GM23338 (cell line): Measurements from ENCODE around the gene FOCAD. TPM values are rescaled to one million over a fixed set of nuclear protein-coding genes. Genes with fewer than 3 reads are reported as not detected.

Experiments used
- ATAC-seq: fragments of 200-7000 bp; cut with Tn5 transposase; 3 replicates; pipeline ENCODE4 v1.9.1; 2020
- DNase-seq: peaks from one replicate; pipeline ENCODE4 v3.0.0-alpha.2; 2015; ENCODE audit warnings: low spot score
- H2AFZ ChIP-seq: fragments of 200-600 bp; sonication (generic); 2 replicates; pipeline ENCODE4 v1.8.0; 2016; ENCODE audit warnings: antibody characterized with exemption, mild to moderate bottlenecking, moderate library complexity
- H3F3A ChIP-seq: fragments of 200-600 bp; sonication (generic); replicated peaks from 2 replicates; pipeline ENCODE4 v1.8.0; 2017; ENCODE audit warnings: antibody characterized with exemption, mixed run types, low read depth
- H3K27ac ChIP-seq: fragments of 200-600 bp; sonication (generic); 2 replicates; pipeline ENCODE4 v1.6.1; 2016; ENCODE audit warnings: low read depth
- H3K27me3 ChIP-seq: fragments of 200-600 bp; sonication (generic); 2 replicates; pipeline ENCODE4 v1.8.0; 2016; ENCODE audit warnings: mild to moderate bottlenecking, mixed run types, moderate library complexity; ENCODE audit not compliant: insufficient read depth
- H3K36me3 ChIP-seq: fragments of 200-600 bp; sonication (generic); 2 replicates; pipeline ENCODE4 v1.8.0; 2016; ENCODE audit warnings: mild to moderate bottlenecking; ENCODE audit not compliant: insufficient read depth
- H3K4me1 ChIP-seq: fragments of 200-600 bp; sonication (generic); 2 replicates; pipeline ENCODE4 v1.8.0; 2016; ENCODE audit warnings: mild to moderate bottlenecking, moderate library complexity; ENCODE audit not compliant: insufficient read depth
- H3K4me2 ChIP-seq: fragments of 200-600 bp; sonication (generic); 2 replicates; pipeline ENCODE4 v1.7.1; 2017; ENCODE audit warnings: mixed run types
- H3K4me3 ChIP-seq: fragments of 200-600 bp; sonication (generic); 2 replicates; pipeline ENCODE4 v1.6.1; 2016; ENCODE audit warnings: mixed run types
- H3K79me2 ChIP-seq: fragments of 200-600 bp; sonication (generic); replicated peaks from 2 replicates; pipeline ENCODE4 v1.8.0; 2017; ENCODE audit warnings: mild to moderate bottlenecking; ENCODE audit not compliant: insufficient read depth
- H3K9me2 ChIP-seq: fragments of 200-600 bp; sonication (generic); 2 replicates; pipeline ENCODE4 v1.8.0; 2017; ENCODE audit not compliant: insufficient read depth
- H4K20me1 ChIP-seq: fragments of 200-600 bp; sonication (generic); replicated peaks from 2 replicates; pipeline ENCODE4 v1.8.0; 2017; ENCODE audit warnings: mild to moderate bottlenecking; ENCODE audit not compliant: insufficient read depth
- H3K27ac Mint-ChIP-seq: 2 replicates; pipeline ENCODE4 v1.8.0; 2020; ENCODE audit warnings: inconsistent platforms, mild to moderate bottlenecking, moderate library complexity, mixed read lengths
- H3K27me3 Mint-ChIP-seq: 3 replicates; pipeline ENCODE4 v1.8.0; 2022; ENCODE audit warnings: low read depth, mild to moderate bottlenecking, moderate library complexity, mixed read lengths, inconsistent platforms; ENCODE audit not compliant: insufficient read depth, poor library complexity
- H3K36me3 Mint-ChIP-seq: 3 replicates; pipeline ENCODE4 v1.8.0; 2021; ENCODE audit warnings: low read depth, mild to moderate bottlenecking, inconsistent platforms, moderate library complexity, mixed read lengths
- H3K4me1 Mint-ChIP-seq: 3 replicates; pipeline ENCODE4 v1.8.0; 2020; ENCODE audit warnings: mild to moderate bottlenecking, inconsistent platforms, mixed read lengths
- H3K4me3 Mint-ChIP-seq: 3 replicates; pipeline ENCODE4 v1.8.0; 2021; ENCODE audit warnings: moderate library complexity, mild to moderate bottlenecking, inconsistent platforms, mixed read lengths
- H3K9me3 Mint-ChIP-seq: 3 replicates; pipeline ENCODE4 v1.8.0; 2020; ENCODE audit warnings: moderate library complexity, mild to moderate bottlenecking, inconsistent platforms, mixed read lengths
- EZH2 ChIP-seq: fragments of 200-600 bp; sonication (generic); IDR thresholded peaks from one replicate; pipeline ENCODE4 v1.8.0; 2017; ENCODE audit warnings: antibody characterized with exemption, mild to moderate bottlenecking, low read depth; ENCODE audit not compliant: unreplicated experiment
- EZH2phosphoT487 ChIP-seq: fragments of 200-600 bp; sonication (generic); IDR thresholded peaks from one replicate; pipeline ENCODE4 v1.8.1; 2018; ENCODE audit warnings: antibody characterized with exemption; ENCODE audit not compliant: unreplicated experiment
- JUNB ChIP-seq: IDR thresholded peaks from one replicate; pipeline ENCODE4 v1.6.1; 2016; ENCODE audit warnings: antibody characterized with exemption; ENCODE audit not compliant: unreplicated experiment
- NANOG ChIP-seq: IDR thresholded peaks from 2 replicates; pipeline ENCODE4 v1.6.1; 2016; ENCODE audit warnings: antibody characterized with exemption, borderline replicate concordance
- STAT1 ChIP-seq: IDR thresholded peaks from one replicate; pipeline ENCODE4 v1.6.1; 2016; ENCODE audit warnings: antibody characterized with exemption; ENCODE audit not compliant: unreplicated experiment
- ZNF331 ChIP-seq: fragments of 250-450 bp; sonication (Bioruptor Pico); IDR thresholded peaks from 2 replicates; pipeline ENCODE4 v1.5.0; 2020; ENCODE audit warnings: low read depth, mild to moderate bottlenecking, moderate library complexity
- polyA plus RNA-seq: library from polyadenylated mRNA; unstranded; fragments of >200 nt; fragmentation: Nextera tagmentation; extraction: Ambion mirVana; gene quantifications from 2 replicates; pipeline ENCODE4 v1.2.1, GENCODE V29; 2016
- total RNA-seq: library from RNA; depleted of rRNA; stranded (reverse); fragments of >200 nt; shearing (Covaris generic); gene quantifications from 2 replicates; pipeline ENCODE4 v1.2.3, GENCODE V29; 2014
- TF ChIP-seq, protein P1 (sequence below): IDR thresholded peaks from 2 replicates; pipeline ENCODE4 v1.6.1; 2016; ENCODE audit warnings: antibody characterized with exemption
- TF ChIP-seq, protein P2 (sequence below): IDR thresholded peaks from one replicate; pipeline ENCODE4 v1.6.1; 2018; ENCODE audit warnings: antibody characterized with exemption; ENCODE audit not compliant: unreplicated experiment
- TF ChIP-seq, protein P3 (sequence below), 2 experiments: fragments of 200-600 bp in 1 of 2; sonication (generic) in 1 of 2; conservative IDR thresholded peaks; 2 replicates each; pipeline versions ENCODE4 v1.5.1 to v1.6.1; 2016 to 2017; ENCODE audit warnings: antibody characterized with exemption in 2 of 2, low read depth in 2 of 2, mild to moderate bottlenecking in 2 of 2, moderate library complexity in 1 of 2

The FOCAD gene
- total and polyA plus RNA-seq, 2 experiments from 2014 or later: 13.7 to 66.5 TPM

DNA sequence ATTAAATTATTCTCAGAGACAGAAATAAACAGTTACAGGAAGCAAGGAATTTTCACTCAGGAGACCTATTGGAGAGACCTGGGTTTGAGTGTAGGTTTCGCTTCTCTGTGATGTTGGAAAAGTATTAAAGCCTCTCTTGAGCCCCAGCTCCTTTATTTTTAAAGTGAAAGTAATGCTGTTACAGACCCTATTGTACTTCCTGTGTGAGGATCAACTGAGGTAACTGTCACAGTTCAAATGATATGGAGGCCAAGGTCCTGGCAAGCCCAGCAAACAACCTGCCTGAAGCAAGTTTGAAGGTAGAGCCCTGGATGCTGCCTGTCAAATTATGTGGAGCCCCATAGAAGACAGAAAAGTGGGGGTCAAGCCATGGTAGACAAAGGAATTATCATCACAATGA, 355.2 kb downstream of the FOCAD start (continued):
- TF ChIP-seq, protein P1, sequence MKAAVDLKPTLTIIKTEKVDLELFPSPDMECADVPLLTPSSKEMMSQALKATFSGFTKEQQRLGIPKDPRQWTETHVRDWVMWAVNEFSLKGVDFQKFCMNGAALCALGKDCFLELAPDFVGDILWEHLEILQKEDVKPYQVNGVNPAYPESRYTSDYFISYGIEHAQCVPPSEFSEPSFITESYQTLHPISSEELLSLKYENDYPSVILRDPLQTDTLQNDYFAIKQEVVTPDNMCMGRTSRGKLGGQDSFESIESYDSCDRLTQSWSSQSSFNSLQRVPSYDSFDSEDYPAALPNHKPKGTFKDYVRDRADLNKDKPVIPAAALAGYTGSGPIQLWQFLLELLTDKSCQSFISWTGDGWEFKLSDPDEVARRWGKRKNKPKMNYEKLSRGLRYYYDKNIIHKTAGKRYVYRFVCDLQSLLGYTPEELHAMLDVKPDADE: no peak
- no peak for TF ChIP-seq NANOG
- no peak for TF ChIP-seq JUNB
- TF ChIP-seq, protein P2, sequence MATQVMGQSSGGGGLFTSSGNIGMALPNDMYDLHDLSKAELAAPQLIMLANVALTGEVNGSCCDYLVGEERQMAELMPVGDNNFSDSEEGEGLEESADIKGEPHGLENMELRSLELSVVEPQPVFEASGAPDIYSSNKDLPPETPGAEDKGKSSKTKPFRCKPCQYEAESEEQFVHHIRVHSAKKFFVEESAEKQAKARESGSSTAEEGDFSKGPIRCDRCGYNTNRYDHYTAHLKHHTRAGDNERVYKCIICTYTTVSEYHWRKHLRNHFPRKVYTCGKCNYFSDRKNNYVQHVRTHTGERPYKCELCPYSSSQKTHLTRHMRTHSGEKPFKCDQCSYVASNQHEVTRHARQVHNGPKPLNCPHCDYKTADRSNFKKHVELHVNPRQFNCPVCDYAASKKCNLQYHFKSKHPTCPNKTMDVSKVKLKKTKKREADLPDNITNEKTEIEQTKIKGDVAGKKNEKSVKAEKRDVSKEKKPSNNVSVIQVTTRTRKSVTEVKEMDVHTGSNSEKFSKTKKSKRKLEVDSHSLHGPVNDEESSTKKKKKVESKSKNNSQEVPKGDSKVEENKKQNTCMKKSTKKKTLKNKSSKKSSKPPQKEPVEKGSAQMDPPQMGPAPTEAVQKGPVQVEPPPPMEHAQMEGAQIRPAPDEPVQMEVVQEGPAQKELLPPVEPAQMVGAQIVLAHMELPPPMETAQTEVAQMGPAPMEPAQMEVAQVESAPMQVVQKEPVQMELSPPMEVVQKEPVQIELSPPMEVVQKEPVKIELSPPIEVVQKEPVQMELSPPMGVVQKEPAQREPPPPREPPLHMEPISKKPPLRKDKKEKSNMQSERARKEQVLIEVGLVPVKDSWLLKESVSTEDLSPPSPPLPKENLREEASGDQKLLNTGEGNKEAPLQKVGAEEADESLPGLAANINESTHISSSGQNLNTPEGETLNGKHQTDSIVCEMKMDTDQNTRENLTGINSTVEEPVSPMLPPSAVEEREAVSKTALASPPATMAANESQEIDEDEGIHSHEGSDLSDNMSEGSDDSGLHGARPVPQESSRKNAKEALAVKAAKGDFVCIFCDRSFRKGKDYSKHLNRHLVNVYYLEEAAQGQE: no peak
- no peak for TF ChIP-seq STAT1
- TF ChIP-seq EZH2: no peak
- TF ChIP-seq, protein P3, sequence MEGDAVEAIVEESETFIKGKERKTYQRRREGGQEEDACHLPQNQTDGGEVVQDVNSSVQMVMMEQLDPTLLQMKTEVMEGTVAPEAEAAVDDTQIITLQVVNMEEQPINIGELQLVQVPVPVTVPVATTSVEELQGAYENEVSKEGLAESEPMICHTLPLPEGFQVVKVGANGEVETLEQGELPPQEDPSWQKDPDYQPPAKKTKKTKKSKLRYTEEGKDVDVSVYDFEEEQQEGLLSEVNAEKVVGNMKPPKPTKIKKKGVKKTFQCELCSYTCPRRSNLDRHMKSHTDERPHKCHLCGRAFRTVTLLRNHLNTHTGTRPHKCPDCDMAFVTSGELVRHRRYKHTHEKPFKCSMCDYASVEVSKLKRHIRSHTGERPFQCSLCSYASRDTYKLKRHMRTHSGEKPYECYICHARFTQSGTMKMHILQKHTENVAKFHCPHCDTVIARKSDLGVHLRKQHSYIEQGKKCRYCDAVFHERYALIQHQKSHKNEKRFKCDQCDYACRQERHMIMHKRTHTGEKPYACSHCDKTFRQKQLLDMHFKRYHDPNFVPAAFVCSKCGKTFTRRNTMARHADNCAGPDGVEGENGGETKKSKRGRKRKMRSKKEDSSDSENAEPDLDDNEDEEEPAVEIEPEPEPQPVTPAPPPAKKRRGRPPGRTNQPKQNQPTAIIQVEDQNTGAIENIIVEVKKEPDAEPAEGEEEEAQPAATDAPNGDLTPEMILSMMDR (conservative IDR thresholded peaks at IDR 0.05; ENCODE audit: low read depth in 2 of 2): no peak
- no peak for TF ChIP-seq EZH2phosphoT487

DNA sequence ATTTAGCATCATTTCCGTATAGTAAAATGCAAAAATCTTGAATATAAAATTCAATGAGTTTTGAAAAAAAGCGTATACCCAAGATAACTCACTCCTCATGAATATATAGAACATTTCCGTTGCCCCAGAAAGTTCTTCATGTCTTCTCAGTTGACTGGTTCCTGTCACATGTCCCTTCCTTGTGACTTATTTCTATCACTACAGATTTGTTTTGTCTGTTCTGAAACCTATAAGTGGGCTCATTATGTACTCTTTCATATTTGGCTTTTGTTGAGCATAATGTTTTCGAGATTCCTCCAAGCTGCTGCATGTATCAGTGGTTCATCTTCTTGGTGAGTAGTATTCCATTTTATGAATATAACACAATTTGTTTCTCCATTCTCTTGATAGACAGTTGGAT, 358.4 kb downstream of the FOCAD start:
- no peak overlapping the region for H3K4me3 Mint-ChIP-seq
- H3K9me3 Mint-ChIP-seq: no peaks in the 10 kb centered on the region
- H3K36me3 ChIP-seq: no peaks in the 10 kb centered on the region
- H3K4me3 ChIP-seq: no peak overlapping the region
- no peaks in the 10 kb centered on the region for H3K9me2 ChIP-seq
- H3K4me1 ChIP-seq: no peaks in the 10 kb centered on the region
- no peaks in the 10 kb centered on the region for H4K20me1 ChIP-seq
- ATAC-seq (no peak), DNase-seq (no peak)
- no peaks in the 10 kb centered on the region for H3F3A ChIP-seq
- H3K27ac ChIP-seq: no peak overlapping the region
- H2AFZ ChIP-seq: no peak overlapping the region
- H3K79me2 ChIP-seq: no peaks in the 10 kb centered on the region
- no peaks in the 10 kb centered on the region for H3K36me3 Mint-ChIP-seq
- H3K4me1 Mint-ChIP-seq: peaks cover 3% of the 10 kb centered on the region; the same call in 2 of the 3 replicates
- H3K27me3 Mint-ChIP-seq: no peaks in the 10 kb centered on the region
- H3K4me2 ChIP-seq: no peak overlapping the region
- H3K27ac Mint-ChIP-seq: no peak overlapping the region
- no peaks in the 10 kb centered on the region for H3K27me3 ChIP-seq
- TF ChIP-seq JUNB: no peak
- TF ChIP-seq, protein P1: no peak
- TF ChIP-seq STAT1: no peak
- TF ChIP-seq, protein P2: no peak
- TF ChIP-seq EZH2: no peak
- no peak for TF ChIP-seq ZNF331
